H9 (cell line): ENCODE results near the gene UTF1. TPM values are rescaled to one million over a fixed set of nuclear protein-coding genes. Genes with fewer than 3 reads are reported as not detected.

Source experiments
- DNase-seq: peaks from one replicate; pipeline ENCODE4 v3.0.0-alpha.2; 2017
- H2AFZ ChIP-seq: one replicate; pipeline ENCODE4 v1.6.1; 2013; ENCODE audit warnings: mild to moderate bottlenecking, low read length, control low read depth, moderate library complexity
- H2AK5ac ChIP-seq: 2 replicates; pipeline ENCODE4 v1.6.1; 2013; ENCODE audit warnings: low read length, control low read depth, mixed read lengths; ENCODE audit not compliant: insufficient read length
- H2BK120ac ChIP-seq: one replicate; pipeline ENCODE4 v1.6.1; 2013; ENCODE audit warnings: low read depth, mild to moderate bottlenecking, low read length, control low read depth, inconsistent platforms; ENCODE audit not compliant: poor library complexity, severe bottlenecking
- H2BK12ac ChIP-seq: 2 replicates; pipeline ENCODE4 v1.6.1; 2013; ENCODE audit warnings: low read length, control low read depth, mixed read lengths, low read depth; ENCODE audit not compliant: insufficient read length
- H2BK15ac ChIP-seq: 2 replicates; pipeline ENCODE4 v1.6.1; 2013; ENCODE audit warnings: low read depth, low read length, control low read depth
- H2BK20ac ChIP-seq: one replicate; pipeline ENCODE4 v1.6.1; 2013; ENCODE audit warnings: low read depth, mild to moderate bottlenecking, low read length, control low read depth, inconsistent platforms; ENCODE audit not compliant: poor library complexity, severe bottlenecking
- H2BK5ac ChIP-seq: 2 replicates; pipeline ENCODE4 v1.6.1; 2013; ENCODE audit warnings: low read length, control low read depth, mixed read lengths; ENCODE audit not compliant: insufficient read length
- H3K14ac ChIP-seq: 2 replicates; pipeline ENCODE4 v1.6.1; 2013; ENCODE audit warnings: low read length, control low read depth; ENCODE audit not compliant: insufficient read depth
- H3K18ac ChIP-seq: 2 replicates; pipeline ENCODE4 v1.6.1; 2013; ENCODE audit warnings: low read depth, mild to moderate bottlenecking, mixed read lengths, low read length, control low read depth; ENCODE audit not compliant: insufficient read length
- H3K23ac ChIP-seq: 2 replicates; pipeline ENCODE4 v1.6.1; 2013; ENCODE audit warnings: low read length, control low read depth, mixed read lengths, low read depth; ENCODE audit not compliant: insufficient read length
- H3K23me2 ChIP-seq: 2 replicates; pipeline ENCODE4 v1.6.1; 2013; ENCODE audit warnings: low read depth, mild to moderate bottlenecking, mixed read lengths, low read length, control low read depth; ENCODE audit not compliant: insufficient read length, poor library complexity, severe bottlenecking
- H3K27ac ChIP-seq: 2 replicates; pipeline ENCODE4 v1.5.1; 2013; ENCODE audit warnings: low read length, control low read depth, mixed read lengths, low read depth; ENCODE audit not compliant: insufficient read length
- H3K27me3 ChIP-seq: 2 replicates; pipeline ENCODE4 v1.6.1; 2013; ENCODE audit warnings: low read length, control low read depth, inconsistent platforms; ENCODE audit not compliant: insufficient read depth
- H3K4ac ChIP-seq: 2 replicates; pipeline ENCODE4 v1.6.1; 2013; ENCODE audit warnings: low read depth, mild to moderate bottlenecking, control low read depth, inconsistent platforms, low read length, moderate library complexity
- H3K4me1 ChIP-seq: 2 replicates; pipeline ENCODE4 v1.6.1; 2013; ENCODE audit warnings: low read length, control low read depth, inconsistent platforms; ENCODE audit not compliant: insufficient read depth
- H3K4me2 ChIP-seq: 2 replicates; pipeline ENCODE4 v1.6.1; 2013; ENCODE audit warnings: low read length, control low read depth, mixed read lengths; ENCODE audit not compliant: insufficient read length, insufficient read depth
- H3K56ac ChIP-seq: 2 replicates; pipeline ENCODE4 v1.6.1; 2013; ENCODE audit warnings: low read depth, mild to moderate bottlenecking, mixed read lengths, low read length, control low read depth; ENCODE audit not compliant: insufficient read length
- H3K79me1 ChIP-seq: 2 replicates; pipeline ENCODE4 v1.6.1; 2013; ENCODE audit warnings: low read depth, mild to moderate bottlenecking, moderate library complexity, low read length, control low read depth, inconsistent platforms; ENCODE audit not compliant: insufficient read depth, poor library complexity, severe bottlenecking
- H3K79me2 ChIP-seq: 2 replicates; pipeline ENCODE4 v1.6.1; 2013; ENCODE audit warnings: low read length, control low read depth, inconsistent platforms; ENCODE audit not compliant: insufficient read depth
- H3K9ac ChIP-seq: 2 replicates; pipeline ENCODE4 v1.6.1; 2013; ENCODE audit warnings: low read length, control low read depth, mixed read lengths; ENCODE audit not compliant: insufficient read length; ENCODE audit errors: extremely low read depth
- H3K9me3 ChIP-seq: one replicate; pipeline ENCODE4 v1.6.1; 2013; ENCODE audit warnings: low read depth, low read length, inconsistent platforms; ENCODE audit not compliant: control insufficient read depth
- H3T11ph ChIP-seq: one replicate; pipeline ENCODE4 v1.6.1; 2013; ENCODE audit warnings: mild to moderate bottlenecking, low read length, control low read depth, inconsistent platforms
- H4K20me1 ChIP-seq: one replicate; pipeline ENCODE4 v1.6.1; 2013; ENCODE audit not compliant: control insufficient read depth, insufficient read length, insufficient read depth
- H4K5ac ChIP-seq: 2 replicates; pipeline ENCODE4 v1.6.1; 2013; ENCODE audit warnings: low read depth, mild to moderate bottlenecking, mixed read lengths, low read length, control low read depth; ENCODE audit not compliant: insufficient read length
- H4K8ac ChIP-seq: replicated peaks from 2 replicates; pipeline ENCODE4 v1.6.1; 2013; ENCODE audit warnings: low read length, control low read depth, mixed read lengths, low read depth; ENCODE audit not compliant: insufficient read length
- H4K91ac ChIP-seq: 2 replicates; pipeline ENCODE4 v1.6.1; 2013; ENCODE audit warnings: low read depth, mild to moderate bottlenecking, moderate library complexity, mixed read lengths, low read length, control low read depth; ENCODE audit not compliant: insufficient read length
- H3K27ac Mint-ChIP-seq, 3 experiments: 2 replicates in 2 of 3; 3 replicates in 1 of 3; pipeline ENCODE4 v1.8.0; 2020 to 2021; ENCODE audit warnings: mixed read lengths in 3 of 3, mild to moderate bottlenecking in 1 of 3, moderate library complexity in 1 of 3
- H3K27me3 Mint-ChIP-seq: 2 replicates; pipeline ENCODE4 v1.8.0; 2021; ENCODE audit warnings: low read depth, mild to moderate bottlenecking, moderate library complexity, mixed read lengths
- H3K36me3 Mint-ChIP-seq, 3 experiments: 2 replicates in 2 of 3; 3 replicates in 1 of 3; pipeline ENCODE4 v1.8.0; 2020 to 2021; ENCODE audit warnings: low read depth in 3 of 3, mixed read lengths in 3 of 3; ENCODE audit not compliant: insufficient read depth in 1 of 3
- H3K4me1 Mint-ChIP-seq, 2 experiments: 2 replicates each; pipeline ENCODE4 v1.8.0; 2020; ENCODE audit warnings: mixed read lengths in 2 of 2
- H3K4me3 Mint-ChIP-seq, 2 experiments: 2 replicates in 1 of 2; 3 replicates in 1 of 2; pipeline ENCODE4 v1.8.0; 2020 to 2021; ENCODE audit warnings: mild to moderate bottlenecking in 2 of 2, mixed read lengths in 2 of 2, moderate library complexity in 1 of 2
- H3K9me3 Mint-ChIP-seq, 2 experiments: 2 replicates in 1 of 2; 3 replicates in 1 of 2; pipeline ENCODE4 v1.8.0; 2020; ENCODE audit warnings: mild to moderate bottlenecking in 2 of 2, mixed read lengths in 2 of 2, moderate library complexity in 1 of 2
- WGBS: extraction: QIAGEN DNeasy Blood & Tissue Kit; methylation state at CpG from one replicate; pipeline ENCODE4 v1.1.7; 2013; ENCODE audit warnings: missing lambda C conversion rate, low lambda C conversion rate, mixed read lengths; ENCODE audit not compliant: insufficient read length; ENCODE audit errors: extremely low coverage; 5-methylcytosine and 5-hydroxymethylcytosine counted together
- total RNA-seq: library from RNA; stranded (reverse); gene quantifications from 2 replicates; pipeline ENCODE4 v1.2.1, GENCODE V29; 2021
- TF ChIP-seq, protein P1 (sequence below): fragments of 200-600 bp; sonication (generic); conservative IDR thresholded peaks from 3 replicates; pipeline ENCODE4 v1.8.0; 2021; ENCODE audit warnings: antibody characterized with exemption, mild to moderate bottlenecking

Gene UTF1
- total RNA-seq, 1 experiment from 2014 or later, result 31.5 TPM

DNA sequence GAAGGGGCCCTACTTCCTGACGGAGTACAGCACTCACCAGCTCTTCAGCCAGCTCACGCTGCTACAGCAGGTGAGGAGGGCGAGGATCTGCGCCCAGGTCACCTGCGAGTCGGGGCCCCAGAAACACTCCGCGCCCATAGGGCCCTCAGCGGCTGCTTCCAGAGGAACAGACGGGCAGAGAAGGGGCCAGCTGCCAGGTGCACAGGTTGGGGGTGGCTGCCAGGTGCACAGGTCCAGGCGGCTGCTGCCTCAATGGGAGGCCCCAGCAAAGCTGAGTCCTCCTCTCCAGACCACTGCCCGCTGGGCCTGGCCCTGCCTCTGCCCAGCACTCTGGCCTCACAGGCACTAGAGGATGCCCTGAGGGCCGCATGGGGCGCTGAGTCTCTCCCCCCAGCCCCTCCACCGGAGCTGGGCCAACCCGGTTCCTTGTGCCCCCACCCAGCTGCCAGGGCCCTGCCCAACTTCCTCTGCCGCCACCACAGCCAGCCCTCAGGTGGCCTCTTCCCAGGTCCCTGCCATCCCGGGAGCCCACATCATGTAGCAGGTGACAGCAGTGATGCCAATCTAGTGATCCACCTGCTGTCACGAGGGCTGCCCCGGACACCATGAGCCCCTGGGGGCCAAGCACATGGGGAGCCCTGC lies 17.0 kb upstream of the UTF1 start:
- H3K56ac ChIP-seq, result no peak overlapping the region
- no peak overlapping the region for H3K9ac ChIP-seq
- no peaks in the 10 kb centered on the region for H3K23me2 ChIP-seq
- no peaks in the 10 kb centered on the region for H4K20me1 ChIP-seq
- no peak overlapping the region for H4K8ac ChIP-seq
- H3K27ac ChIP-seq, result no peak overlapping the region
- Mint-ChIP-seq H3K36me3 (peaks cover 2 to 20% (median 12%) of the 10 kb centered on the region in 3 experiments; a peak in 5 of 7 replicates), H3K9me3 (peaks cover 2 to 5% of the 10 kb centered on the region in 2 experiments; a peak in 2 of 5 replicates), H3K27me3 (peaks cover 2% of the 10 kb centered on the region), H3K27ac (no peak overlapping the region), H3K4me3 (no peak overlapping the region), H3K4me1 (peaks cover under 1 to 4% of the 10 kb centered on the region in 2 experiments; a peak in 2 of 4 replicates)
- H3K4me2 ChIP-seq, result no peak overlapping the region
- no peak overlapping the region for H2BK120ac ChIP-seq
- no peak overlapping the region for H2BK15ac ChIP-seq
- no peak overlapping the region for H3K4ac ChIP-seq
- no peak overlapping the region for H3K14ac ChIP-seq
- H3K79me2 ChIP-seq, result no peaks in the 10 kb centered on the region
- TF ChIP-seq, protein P1, sequence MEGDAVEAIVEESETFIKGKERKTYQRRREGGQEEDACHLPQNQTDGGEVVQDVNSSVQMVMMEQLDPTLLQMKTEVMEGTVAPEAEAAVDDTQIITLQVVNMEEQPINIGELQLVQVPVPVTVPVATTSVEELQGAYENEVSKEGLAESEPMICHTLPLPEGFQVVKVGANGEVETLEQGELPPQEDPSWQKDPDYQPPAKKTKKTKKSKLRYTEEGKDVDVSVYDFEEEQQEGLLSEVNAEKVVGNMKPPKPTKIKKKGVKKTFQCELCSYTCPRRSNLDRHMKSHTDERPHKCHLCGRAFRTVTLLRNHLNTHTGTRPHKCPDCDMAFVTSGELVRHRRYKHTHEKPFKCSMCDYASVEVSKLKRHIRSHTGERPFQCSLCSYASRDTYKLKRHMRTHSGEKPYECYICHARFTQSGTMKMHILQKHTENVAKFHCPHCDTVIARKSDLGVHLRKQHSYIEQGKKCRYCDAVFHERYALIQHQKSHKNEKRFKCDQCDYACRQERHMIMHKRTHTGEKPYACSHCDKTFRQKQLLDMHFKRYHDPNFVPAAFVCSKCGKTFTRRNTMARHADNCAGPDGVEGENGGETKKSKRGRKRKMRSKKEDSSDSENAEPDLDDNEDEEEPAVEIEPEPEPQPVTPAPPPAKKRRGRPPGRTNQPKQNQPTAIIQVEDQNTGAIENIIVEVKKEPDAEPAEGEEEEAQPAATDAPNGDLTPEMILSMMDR, result no peak
- H3K23ac ChIP-seq, result no peak overlapping the region
- H3K79me1 ChIP-seq, result no peaks in the 10 kb centered on the region
- H4K91ac ChIP-seq, result no peak overlapping the region
- H3K18ac ChIP-seq, result no peak overlapping the region
- H2AK5ac ChIP-seq, result no peak overlapping the region
- no CpG with 5 or more reads among the region's 20 CpGs for WGBS
- H4K5ac ChIP-seq, result no peak overlapping the region
- no peaks in the 10 kb centered on the region for H3K4me1 ChIP-seq
- no peak overlapping the region for H2BK12ac ChIP-seq
- DNase-seq, result no peak
- no peak overlapping the region for H2AFZ ChIP-seq
- no peak overlapping the region for H3T11ph ChIP-seq
- no peak overlapping the region for H2BK5ac ChIP-seq
- H2BK20ac ChIP-seq, result no peak overlapping the region
- H3K27me3 ChIP-seq, result no peaks in the 10 kb centered on the region
- H3K9me3 ChIP-seq, result no peaks in the 10 kb centered on the region
